ENCODE results near the gene OR6V1.

The OR6V1 gene

GRCh38 chr7:143047326-143047725 is 4.8 kb upstream of the OR6V1 start:
- no peaks in the 10 kb centered on the region for H3K4me1 ChIP-seq (ENCODE audit: insufficient read depth, poor library complexity, severe bottlenecking)
- H3K4me3 ChIP-seq (ENCODE audit: severe bottlenecking) = no peak overlapping the region
- TF ChIP-seq CTCF (IDR thresholded peaks at IDR 0.05; ENCODE audit: poor library complexity, severe bottlenecking) = no peak
- no peak overlapping the region for H3K27ac ChIP-seq (ENCODE audit: poor library complexity, severe bottlenecking)
- no peaks in the 10 kb centered on the region for H3K36me3 ChIP-seq (ENCODE audit: low read depth)
- H3K27me3 ChIP-seq (ENCODE audit: insufficient read depth, poor library complexity, severe bottlenecking) = no peaks in the 10 kb centered on the region
- ATAC-seq (ENCODE audit: low read depth) (no peak), DNase-seq (ENCODE audit: low spot score) (no peak)
- H3K9me3 ChIP-seq (ENCODE audit: severe bottlenecking) = no peaks in the 10 kb centered on the region

- DNase-seq (ENCODE audit: low spot score) (no peak), ATAC-seq (ENCODE audit: low read depth) (no peak)
- H3K4me1 ChIP-seq (ENCODE audit: insufficient read depth, poor library complexity, severe bottlenecking) = no peaks in the 10 kb centered on the region
- H3K9me3 ChIP-seq (ENCODE audit: severe bottlenecking) = no peaks in the 10 kb centered on the region
- no peak overlapping the region for H3K27ac ChIP-seq (ENCODE audit: poor library complexity, severe bottlenecking)
- H3K27me3 ChIP-seq (ENCODE audit: insufficient read depth, poor library complexity, severe bottlenecking) = no peaks in the 10 kb centered on the region
- no peak overlapping the region for H3K4me3 ChIP-seq (ENCODE audit: severe bottlenecking)
- TF ChIP-seq CTCF (IDR thresholded peaks at IDR 0.05; ENCODE audit: poor library complexity, severe bottlenecking) = no peak
- H3K36me3 ChIP-seq (ENCODE audit: low read depth) = no peaks in the 10 kb centered on the region
These were observed 3.3 kb upstream of the OR6V1 start for GRCh38 chr7:143048827-143049226.

- TF ChIP-seq CTCF (IDR thresholded peaks at IDR 0.05; ENCODE audit: poor library complexity, severe bottlenecking) = no peak
- ATAC-seq (ENCODE audit: low read depth) (no peak), DNase-seq (ENCODE audit: low spot score) (no peak)
- no peaks in the 10 kb centered on the region for H3K4me1 ChIP-seq (ENCODE audit: insufficient read depth, poor library complexity, severe bottlenecking)
- H3K36me3 ChIP-seq (ENCODE audit: low read depth) = no peaks in the 10 kb centered on the region
- no peaks in the 10 kb centered on the region for H3K27me3 ChIP-seq (ENCODE audit: insufficient read depth, poor library complexity, severe bottlenecking)
- H3K4me3 ChIP-seq (ENCODE audit: severe bottlenecking) = no peak overlapping the region
- H3K9me3 ChIP-seq (ENCODE audit: severe bottlenecking) = no peaks in the 10 kb centered on the region
- no peak overlapping the region for H3K27ac ChIP-seq (ENCODE audit: poor library complexity, severe bottlenecking)
These were observed 2.8 kb upstream of the OR6V1 start for GRCh38 chr7:143049362-143049761.

- no peak for TF ChIP-seq CTCF (IDR thresholded peaks at IDR 0.05; ENCODE audit: poor library complexity, severe bottlenecking)
These were observed 1.2 kb upstream of the OR6V1 start for GRCh38 chr7:143050931-143051330.

GRCh38 chr7:143054621-143055020 is 2.5 kb downstream of the OR6V1 start:
- Histone ChIP-seq H3K27me3 (ENCODE audit: insufficient read depth, poor library complexity, severe bottlenecking) (no peaks in the 10 kb centered on the region), H3K4me1 (ENCODE audit: insufficient read depth, poor library complexity, severe bottlenecking) (no peaks in the 10 kb centered on the region), H3K36me3 (ENCODE audit: low read depth) (no peaks in the 10 kb centered on the region), H3K9me3 (ENCODE audit: severe bottlenecking) (no peaks in the 10 kb centered on the region), H3K27ac (ENCODE audit: poor library complexity, severe bottlenecking) (no peak overlapping the region), H3K4me3 (ENCODE audit: severe bottlenecking) (no peak overlapping the region)
- TF ChIP-seq CTCF (IDR thresholded peaks at IDR 0.05; ENCODE audit: poor library complexity, severe bottlenecking) = no peak
- ATAC-seq (ENCODE audit: low read depth) = no peak
- DNase-seq (ENCODE audit: low spot score) = no peak

More at GRCh38 chr7:143050931-143051330, 1.2 kb upstream of the OR6V1 start:
- H3K4me1 ChIP-seq (ENCODE audit: insufficient read depth, poor library complexity, severe bottlenecking) = no peaks in the 10 kb centered on the region
- no peak for ATAC-seq (ENCODE audit: low read depth)
- no peak overlapping the region for H3K27ac ChIP-seq (ENCODE audit: poor library complexity, severe bottlenecking)
- no peaks in the 10 kb centered on the region for H3K36me3 ChIP-seq (ENCODE audit: low read depth)
- H3K27me3 ChIP-seq (ENCODE audit: insufficient read depth, poor library complexity, severe bottlenecking) = no peaks in the 10 kb centered on the region
- no peak overlapping the region for H3K4me3 ChIP-seq (ENCODE audit: severe bottlenecking)
- no peak for DNase-seq (ENCODE audit: low spot score)
- H3K9me3 ChIP-seq (ENCODE audit: severe bottlenecking) = no peaks in the 10 kb centered on the region

Measured in RWPE2 (cell line).